SU-DHL-6 (cell line): Measurements from ENCODE around the gene YY1.

Source experiments
- EZH2phosphoT487 ChIP-seq: fragments of 200-600 bp; sonication (generic), shearing (Covaris generic); conservative IDR thresholded peaks from 2 replicates; pipeline ENCODE4 v1.6.1; 2018; ENCODE audit warnings: mild to moderate bottlenecking, antibody characterized with exemption, low read length, moderate library complexity, mixed read lengths
- TF ChIP-seq, protein P1 (sequence below): fragments of 200-600 bp; sonication (generic); IDR thresholded peaks from one replicate; pipeline ENCODE4 v1.5.1; 2017; ENCODE audit warnings: antibody characterized with exemption, mild to moderate bottlenecking, low read length, moderate library complexity; ENCODE audit not compliant: insufficient read depth, poor library complexity, severe bottlenecking

DNA sequence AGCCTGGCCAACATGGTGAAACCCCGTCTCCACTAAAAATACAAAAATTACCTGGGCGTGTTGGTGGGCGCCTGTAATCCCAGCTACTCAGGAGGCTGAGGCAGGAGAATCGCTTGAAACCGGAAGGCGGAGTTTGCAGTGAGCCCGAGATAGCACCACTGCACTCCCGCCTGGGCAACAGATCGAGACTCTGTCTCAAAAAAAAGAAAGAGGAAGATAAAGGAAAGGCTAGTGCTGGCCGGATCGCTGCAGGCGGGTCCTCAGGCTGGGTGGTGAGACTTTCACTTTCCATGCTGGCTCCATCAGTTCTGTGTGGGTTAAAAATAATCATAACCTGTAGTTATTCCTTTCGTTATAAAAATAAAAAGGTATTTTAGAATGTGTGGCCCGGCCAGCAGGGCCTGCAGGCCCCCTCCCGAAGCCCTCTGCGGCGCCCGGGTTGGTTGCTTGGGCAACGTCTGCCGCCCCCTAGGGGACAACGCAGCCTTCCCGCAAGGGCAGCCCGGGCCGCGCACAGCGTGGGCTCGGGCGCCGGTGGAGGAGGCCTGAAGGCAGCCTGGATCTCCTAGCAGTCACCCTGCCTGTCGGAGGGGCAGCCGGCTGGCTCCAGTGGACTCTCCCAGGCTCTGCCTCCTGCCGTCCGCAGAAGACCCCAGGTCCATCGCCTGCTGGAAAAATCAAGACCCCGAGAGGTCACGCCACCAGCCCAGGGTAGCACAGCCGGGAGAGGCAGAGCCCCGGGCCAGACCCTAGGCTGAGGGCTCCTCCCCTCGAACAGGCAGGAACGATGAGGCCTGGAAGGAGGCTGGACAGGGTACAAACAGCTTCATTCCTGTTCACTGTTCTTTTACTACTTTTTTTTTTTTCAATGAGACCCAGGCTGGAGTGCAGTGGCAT is 79.2 kb downstream of the YY1 start:
- TF ChIP-seq, protein P1, sequence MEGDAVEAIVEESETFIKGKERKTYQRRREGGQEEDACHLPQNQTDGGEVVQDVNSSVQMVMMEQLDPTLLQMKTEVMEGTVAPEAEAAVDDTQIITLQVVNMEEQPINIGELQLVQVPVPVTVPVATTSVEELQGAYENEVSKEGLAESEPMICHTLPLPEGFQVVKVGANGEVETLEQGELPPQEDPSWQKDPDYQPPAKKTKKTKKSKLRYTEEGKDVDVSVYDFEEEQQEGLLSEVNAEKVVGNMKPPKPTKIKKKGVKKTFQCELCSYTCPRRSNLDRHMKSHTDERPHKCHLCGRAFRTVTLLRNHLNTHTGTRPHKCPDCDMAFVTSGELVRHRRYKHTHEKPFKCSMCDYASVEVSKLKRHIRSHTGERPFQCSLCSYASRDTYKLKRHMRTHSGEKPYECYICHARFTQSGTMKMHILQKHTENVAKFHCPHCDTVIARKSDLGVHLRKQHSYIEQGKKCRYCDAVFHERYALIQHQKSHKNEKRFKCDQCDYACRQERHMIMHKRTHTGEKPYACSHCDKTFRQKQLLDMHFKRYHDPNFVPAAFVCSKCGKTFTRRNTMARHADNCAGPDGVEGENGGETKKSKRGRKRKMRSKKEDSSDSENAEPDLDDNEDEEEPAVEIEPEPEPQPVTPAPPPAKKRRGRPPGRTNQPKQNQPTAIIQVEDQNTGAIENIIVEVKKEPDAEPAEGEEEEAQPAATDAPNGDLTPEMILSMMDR: peak; percentile 76
- TF ChIP-seq EZH2phosphoT487: no peak
